ENCODE results near the gene RRAGB. TPM values are rescaled to one million over a fixed set of nuclear protein-coding genes. Genes with fewer than 3 reads are reported as not detected.

The RRAGB gene
- total RNA-seq, 2 experiments from 2014 or later: 9.6 to 11.9 TPM

GRCh38 chrX:55713631-55714030 lies 3.9 kb upstream of the RRAGB start:
- Histone ChIP-seq H4K20me1 (ENCODE audit: insufficient read depth, low read length) (no peaks in the 10 kb centered on the region), H3K79me2 (ENCODE audit: insufficient read depth, low read depth, low read length) (peaks cover 4% of the 10 kb centered on the region; the same call in 1 of the 2 replicates), H3K27ac (ENCODE audit: low read depth, low read length, poor library complexity, severe bottlenecking) (no peak overlapping the region), H2AFZ (ENCODE audit: low read length) (no peak overlapping the region), H3K36me3 (ENCODE audit: insufficient read depth, low read length) (no peaks in the 10 kb centered on the region), H3K9me2 (ENCODE audit: insufficient read depth, low read length) (no peaks in the 10 kb centered on the region), H3K4me2 (ENCODE audit: low read length) (no peak overlapping the region), H3K4me3 (ENCODE audit: low read depth, low read length, poor library complexity, severe bottlenecking) (no peak overlapping the region), H3K4me1 (ENCODE audit: insufficient read depth, low read length, poor library complexity, severe bottlenecking) (peaks cover 5% of the 10 kb centered on the region), H3K9me3 (ENCODE audit: low read length) (no peaks in the 10 kb centered on the region)
- no peak for DNase-seq (ENCODE audit: low spot score)
- ChIA-PET CTCF (ENCODE audit: unreplicated experiment) (no interaction called here), POLR2A (no interaction called here)
- intact Hi-C loops (cut with micrococcal nuclease; ENCODE audit: unreplicated experiment): loop anchor here (10.0 kb wide), 1 partner anchor 851 kb away; the partner anchor contains the start of gene UBQLN2
- TF ChIP-seq EZH2phosphoT487 (IDR thresholded peaks at IDR 0.05; ENCODE audit: borderline replicate concordance, low read depth, low read length): no peak
- TF ChIP-seq CTCF (conservative IDR thresholded peaks at IDR 0.05; ENCODE audit: low read length): no peak
- no TSS peak for BruUV-seq (replicated peaks)

GRCh38 chrX:55714161-55714560 lies 3.4 kb upstream of the RRAGB start:
- POLR2A ChIA-PET: no interaction called here

More at GRCh38 chrX:55714161-55714560, 3.4 kb upstream of the RRAGB start:
- no peak for DNase-seq (ENCODE audit: low spot score)
- BruUV-seq (replicated peaks): no TSS peak
- no peak overlapping the region for H2AFZ ChIP-seq (ENCODE audit: low read length)
- peaks cover 9% of the 10 kb centered on the region; the same call in 1 of the 2 replicates for H3K79me2 ChIP-seq (ENCODE audit: insufficient read depth, low read depth, low read length)
- CTCF ChIA-PET (ENCODE audit: unreplicated experiment): interaction anchor here (0.6 kb wide), 1 partner anchor 1073 kb away, joined by 25 read pairs; no protein-coding TSS in a partner anchor
- H3K9me2 ChIP-seq (ENCODE audit: insufficient read depth, low read length): no peaks in the 10 kb centered on the region
- TF ChIP-seq EZH2phosphoT487 (IDR thresholded peaks at IDR 0.05; ENCODE audit: borderline replicate concordance, low read depth, low read length): no peak
- no peak for TF ChIP-seq CTCF (conservative IDR thresholded peaks at IDR 0.05; ENCODE audit: low read length)
- H4K20me1 ChIP-seq (ENCODE audit: insufficient read depth, low read length): no peaks in the 10 kb centered on the region
- intact Hi-C loops (cut with micrococcal nuclease; ENCODE audit: unreplicated experiment): loop anchor here (10.0 kb wide), 1 partner anchor 851 kb away; the partner anchor contains the start of gene UBQLN2
- no peak overlapping the region for H3K4me3 ChIP-seq (ENCODE audit: low read depth, low read length, poor library complexity, severe bottlenecking)
- no peaks in the 10 kb centered on the region for H3K36me3 ChIP-seq (ENCODE audit: insufficient read depth, low read length)
- no peak overlapping the region for H3K4me2 ChIP-seq (ENCODE audit: low read length)
- no peaks in the 10 kb centered on the region for H3K9me3 ChIP-seq (ENCODE audit: low read length)
- peaks cover 10% of the 10 kb centered on the region for H3K4me1 ChIP-seq (ENCODE audit: insufficient read depth, low read length, poor library complexity, severe bottlenecking)
- no peak overlapping the region for H3K27ac ChIP-seq (ENCODE audit: low read depth, low read length, poor library complexity, severe bottlenecking)
